Breast epithelium (tissue), 3 donors: Measurements from ENCODE around the gene TRIO.

ENCODE experiments used
- POLR2A ChIP-seq: fragments of 450-650 bp; IDR thresholded peaks from one replicate; pipeline ENCODE4 v1.6.1; 2016; ENCODE audit warnings: antibody characterized with exemption, mild to moderate bottlenecking, moderate library complexity
- TF ChIP-seq, protein P1 (sequence below), 3 donors: fragments of 450-650 bp; IDR thresholded peaks; one replicate each; pipeline ENCODE4 v1.5.1; 2016 to 2017; ENCODE audit warnings: antibody characterized with exemption in 3 of 3, mild to moderate bottlenecking in 3 of 3, moderate library complexity in 3 of 3

DNA sequence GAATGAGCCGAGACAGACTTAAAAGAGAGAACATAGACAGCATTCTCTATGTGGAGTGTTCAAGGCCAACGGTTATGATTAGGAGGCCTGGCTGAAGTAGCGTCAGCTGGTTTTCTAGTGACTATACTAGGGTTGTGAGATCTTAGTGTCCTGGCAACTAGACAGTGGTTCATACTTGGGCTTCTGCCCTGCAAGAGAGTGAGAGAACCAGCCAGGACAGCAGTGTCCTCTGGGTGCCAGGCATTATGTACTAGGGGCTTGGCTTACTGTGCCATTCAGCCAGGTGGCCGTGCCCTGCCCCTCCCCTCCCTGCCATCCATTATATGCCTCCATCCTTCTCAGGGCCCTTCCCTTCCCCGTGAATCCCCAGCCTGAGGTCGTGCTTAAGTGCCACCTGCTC is 56.8 kb downstream of the TRIO start:
- no peak for TF ChIP-seq POLR2A
- TF ChIP-seq, protein P1, sequence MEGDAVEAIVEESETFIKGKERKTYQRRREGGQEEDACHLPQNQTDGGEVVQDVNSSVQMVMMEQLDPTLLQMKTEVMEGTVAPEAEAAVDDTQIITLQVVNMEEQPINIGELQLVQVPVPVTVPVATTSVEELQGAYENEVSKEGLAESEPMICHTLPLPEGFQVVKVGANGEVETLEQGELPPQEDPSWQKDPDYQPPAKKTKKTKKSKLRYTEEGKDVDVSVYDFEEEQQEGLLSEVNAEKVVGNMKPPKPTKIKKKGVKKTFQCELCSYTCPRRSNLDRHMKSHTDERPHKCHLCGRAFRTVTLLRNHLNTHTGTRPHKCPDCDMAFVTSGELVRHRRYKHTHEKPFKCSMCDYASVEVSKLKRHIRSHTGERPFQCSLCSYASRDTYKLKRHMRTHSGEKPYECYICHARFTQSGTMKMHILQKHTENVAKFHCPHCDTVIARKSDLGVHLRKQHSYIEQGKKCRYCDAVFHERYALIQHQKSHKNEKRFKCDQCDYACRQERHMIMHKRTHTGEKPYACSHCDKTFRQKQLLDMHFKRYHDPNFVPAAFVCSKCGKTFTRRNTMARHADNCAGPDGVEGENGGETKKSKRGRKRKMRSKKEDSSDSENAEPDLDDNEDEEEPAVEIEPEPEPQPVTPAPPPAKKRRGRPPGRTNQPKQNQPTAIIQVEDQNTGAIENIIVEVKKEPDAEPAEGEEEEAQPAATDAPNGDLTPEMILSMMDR (IDR thresholded peaks at IDR 0.05), result no peak
